Activated T-cell treated with anti-CD3 and anti-CD28 coated beads, Interleukin-2, amount 50 U/mL, for 48 hours (primary cell): ENCODE data around the gene CCDC181.

Experiments used
- DNase-seq, 2 experiments: peaks; one replicate each; pipeline ENCODE4 v3.0.0-alpha.2; 2020

CCDC181 gene

GRCh38 chr1:169392406-169392805, 34.9 kb downstream of the CCDC181 start:
- no peak for DNase-seq

- no peak for DNase-seq
Observed at GRCh38 chr1:169390303-169390702, 37.0 kb downstream of the CCDC181 start.

- no peak for DNase-seq
Observed at GRCh38 chr1:169387399-169387798, 39.9 kb downstream of the CCDC181 start.

- no peak for DNase-seq
Observed at GRCh38 chr1:169383449-169383848, 43.8 kb downstream of the CCDC181 start.

GRCh38 chr1:169381162-169381561, 46.1 kb downstream of the CCDC181 start:
- DNase-seq = no peak

- no peak for DNase-seq
Observed at GRCh38 chr1:169371404-169371803, 55.9 kb downstream of the CCDC181 start.

- DNase-seq = peak; percentile 39 to 47
Observed at GRCh38 chr1:169368406-169368769, 58.9 kb downstream of the CCDC181 start.

GRCh38 chr1:169367686-169368405, 59.4 kb downstream of the CCDC181 start, which contains the start of the genes BLZF1 and NME7:
TSS of gene BLZF1 (plus strand) at chr1:169368195. CDS start at chr1:169369523, 1,328 bp downstream.
TSS of gene NME7 (minus strand) at chr1:169367797. CDS start at chr1:169367710, 87 bp downstream.
- peak; percentile 99 for DNase-seq

GRCh38 chr1:169367096-169367685, 60.1 kb downstream of the CCDC181 start:
- no peak for DNase-seq

GRCh38 chr1:169364948-169365347, 62.3 kb downstream of the CCDC181 start:
- DNase-seq = peak in 1 of 2 experiments; percentile 27

GRCh38 chr1:169363046-169363730, 64.1 kb downstream of the CCDC181 start:
- peak; percentile 40 to 51 for DNase-seq

- no peak for DNase-seq
Observed at GRCh38 chr1:169361281-169361680, 66.0 kb downstream of the CCDC181 start.

GRCh38 chr1:169360415-169360814, 66.9 kb downstream of the CCDC181 start:
- no peak for DNase-seq

- DNase-seq = no peak
Observed at GRCh38 chr1:169348383-169349036, 78.8 kb downstream of the CCDC181 start.

GRCh38 chr1:169347688-169348382, 79.4 kb downstream of the CCDC181 start:
- no peak for DNase-seq

GRCh38 chr1:169346036-169346589, 81.2 kb downstream of the CCDC181 start:
- no peak for DNase-seq

- no peak for DNase-seq
Observed at GRCh38 chr1:169345511-169345910, 81.8 kb downstream of the CCDC181 start.
